Gastrocnemius medialis (tissue), 4 donors: ENCODE results near the gene BBOX1.

Source experiments
- POLR2A ChIP-seq, 2 donors: fragments of 450-650 bp; IDR thresholded peaks; one replicate each; pipeline ENCODE4 v1.6.1; 2017; ENCODE audit warnings: antibody characterized with exemption in 2 of 2, mild to moderate bottlenecking in 2 of 2, moderate library complexity in 2 of 2
- TF ChIP-seq, protein P1 (sequence below), 5 experiments: fragments of 450-650 bp in 3 of 5; fragments of 200-600 bp in 2 of 5; sonication (generic) in 2 of 5; IDR thresholded peaks in 4 of 5; conservative IDR thresholded peaks in 1 of 5; 1 replicate in 4 of 5; 2 replicates in 1 of 5; pipeline ENCODE4 v1.5.1; 2016 to 2019; ENCODE audit warnings: antibody characterized with exemption in 5 of 5, mild to moderate bottlenecking in 3 of 5, moderate library complexity in 3 of 5

DNA sequence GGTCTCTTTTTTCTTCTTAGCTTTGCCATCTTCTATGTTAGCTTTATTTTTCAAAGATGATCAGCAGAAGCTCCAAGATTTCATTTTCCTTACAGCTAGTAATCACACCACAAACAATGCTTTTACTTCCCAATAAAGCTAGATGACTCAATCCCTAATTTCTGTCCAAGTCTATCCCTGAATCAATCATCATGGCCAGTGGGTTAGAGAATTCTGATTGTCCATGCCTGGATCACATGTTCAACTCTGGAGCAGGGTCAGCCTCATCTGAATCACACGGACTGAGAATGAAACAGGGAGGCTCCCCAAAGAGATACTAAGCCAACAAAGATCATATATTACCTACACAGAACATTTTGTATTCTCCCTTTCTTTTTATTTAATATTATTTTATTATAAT lies 79.6 kb downstream of the BBOX1 start:
- TF ChIP-seq, protein P1, sequence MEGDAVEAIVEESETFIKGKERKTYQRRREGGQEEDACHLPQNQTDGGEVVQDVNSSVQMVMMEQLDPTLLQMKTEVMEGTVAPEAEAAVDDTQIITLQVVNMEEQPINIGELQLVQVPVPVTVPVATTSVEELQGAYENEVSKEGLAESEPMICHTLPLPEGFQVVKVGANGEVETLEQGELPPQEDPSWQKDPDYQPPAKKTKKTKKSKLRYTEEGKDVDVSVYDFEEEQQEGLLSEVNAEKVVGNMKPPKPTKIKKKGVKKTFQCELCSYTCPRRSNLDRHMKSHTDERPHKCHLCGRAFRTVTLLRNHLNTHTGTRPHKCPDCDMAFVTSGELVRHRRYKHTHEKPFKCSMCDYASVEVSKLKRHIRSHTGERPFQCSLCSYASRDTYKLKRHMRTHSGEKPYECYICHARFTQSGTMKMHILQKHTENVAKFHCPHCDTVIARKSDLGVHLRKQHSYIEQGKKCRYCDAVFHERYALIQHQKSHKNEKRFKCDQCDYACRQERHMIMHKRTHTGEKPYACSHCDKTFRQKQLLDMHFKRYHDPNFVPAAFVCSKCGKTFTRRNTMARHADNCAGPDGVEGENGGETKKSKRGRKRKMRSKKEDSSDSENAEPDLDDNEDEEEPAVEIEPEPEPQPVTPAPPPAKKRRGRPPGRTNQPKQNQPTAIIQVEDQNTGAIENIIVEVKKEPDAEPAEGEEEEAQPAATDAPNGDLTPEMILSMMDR (IDR thresholded peaks at IDR 0.05 in 4 of 5, conservative IDR thresholded peaks at IDR 0.05 in 1 of 5): no peak
- no peak for TF ChIP-seq POLR2A (IDR thresholded peaks at IDR 0.05)
